GM19328 (cell line): ENCODE results near the gene FCN2.

Experiments used
- ATAC-seq: cut with Tn5 transposase; IDR thresholded peaks from one replicate; pipeline ENCODE4 v1.9.1; 2021; ENCODE audit warnings: mild to moderate bottlenecking, moderate library complexity; ENCODE audit not compliant: unreplicated experiment

The FCN2 gene

DNA sequence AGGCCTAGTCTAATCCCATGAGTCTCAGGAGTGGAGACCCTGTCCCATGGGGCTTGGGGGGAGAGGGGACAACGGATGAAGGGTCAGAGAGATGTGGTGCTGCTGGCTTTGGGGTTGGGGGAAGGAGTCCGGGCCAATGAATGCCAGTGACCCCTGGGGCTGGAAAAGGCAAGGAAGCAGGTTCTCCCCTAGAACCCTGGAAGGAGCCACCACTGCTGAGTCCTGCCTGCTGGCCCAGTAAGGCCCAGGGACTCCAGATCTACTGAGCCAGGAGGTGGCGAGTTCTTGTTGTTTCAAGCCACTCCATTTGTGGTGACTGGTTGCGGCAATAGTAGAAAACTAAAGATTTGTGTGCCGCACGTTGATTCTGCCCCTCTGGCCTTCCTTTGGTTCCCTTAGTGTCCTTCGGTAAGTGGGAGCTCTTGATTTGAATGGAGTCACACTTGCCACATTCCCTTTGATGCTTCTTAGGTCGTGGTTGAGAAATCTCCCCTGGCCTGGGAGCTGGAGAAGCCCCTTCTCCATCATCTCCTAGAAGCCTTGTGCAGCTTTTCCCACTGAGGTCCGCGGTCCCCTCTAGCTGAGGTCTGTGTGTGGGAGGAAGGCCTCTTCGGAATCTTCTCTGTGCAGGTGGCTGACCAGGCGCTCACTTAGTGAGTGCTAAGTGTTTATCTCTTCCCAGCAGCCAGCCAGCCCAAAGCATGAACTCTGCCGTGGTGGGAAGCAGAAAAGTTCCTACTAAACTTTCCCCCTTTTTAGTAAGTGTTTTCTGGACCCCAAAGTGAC lies 28.1 kb downstream of the FCN2 start:
- no peak for ATAC-seq

- ATAC-seq: no peak
These were observed 29.2 kb downstream of the FCN2 start for GRCh38 chr9:134909511-134910481.

- no peak for ATAC-seq
These were observed 31.7 kb downstream of the FCN2 start for GRCh38 chr9:134912126-134912840.

- no peak for ATAC-seq
These were observed 32.6 kb downstream of the FCN2 start for GRCh38 chr9:134913041-134913712.

DNA sequence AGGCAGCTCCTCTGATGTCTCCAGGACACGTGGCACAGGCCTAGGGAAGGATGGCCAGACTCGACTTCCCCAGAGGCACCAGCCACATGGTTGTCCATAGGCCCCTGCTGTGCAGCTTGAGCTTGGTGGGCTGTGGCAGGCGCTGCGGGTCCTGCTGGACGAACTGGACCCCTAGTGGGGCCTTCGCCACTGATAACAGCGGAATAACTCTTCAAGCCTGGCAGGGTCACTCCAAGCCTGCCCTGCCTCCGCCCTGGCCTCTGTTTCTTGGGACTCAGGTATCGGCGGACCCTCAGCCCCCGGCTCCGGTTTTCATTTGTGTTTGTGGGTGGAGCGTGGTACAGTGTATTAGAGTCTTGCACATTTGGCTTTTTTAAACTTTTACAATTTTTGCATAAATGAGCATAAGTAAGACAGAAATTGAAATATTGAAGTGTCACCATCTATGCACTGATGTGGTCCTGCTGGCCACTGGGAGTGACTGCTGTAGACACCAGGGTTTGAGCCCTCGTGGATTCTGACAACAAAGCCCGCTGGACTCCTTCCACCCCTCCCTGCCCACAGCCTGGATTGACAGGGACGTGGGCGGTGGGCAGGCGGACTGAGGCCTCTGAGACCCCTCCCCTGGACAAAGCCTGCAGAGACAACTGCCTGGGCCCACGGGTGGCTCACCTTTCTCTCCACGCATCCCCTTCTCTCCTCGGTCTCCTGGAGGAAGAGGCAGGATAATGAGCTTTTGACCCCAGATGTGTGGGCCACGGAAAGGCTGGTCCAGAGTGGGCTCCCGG lies 33.3 kb downstream of the FCN2 start:
- ATAC-seq: no peak

DNA sequence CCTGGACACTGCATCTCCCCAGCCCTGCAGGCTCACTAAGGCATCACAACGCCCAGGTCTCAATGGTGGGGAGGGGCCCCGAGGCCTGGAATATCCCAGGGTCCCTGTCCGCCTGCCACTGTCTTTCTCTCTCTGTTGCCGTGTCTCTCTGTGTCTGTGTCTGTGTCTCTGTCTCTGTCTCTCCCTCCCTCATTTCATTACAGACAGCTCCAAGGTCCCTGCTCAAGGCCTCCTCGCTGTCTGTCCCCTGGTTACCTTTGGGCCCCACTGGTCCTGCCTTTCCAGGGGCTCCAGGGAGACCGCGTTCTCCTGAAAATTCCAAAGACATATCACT lies 33.9 kb downstream of the FCN2 start:
- no peak for ATAC-seq

DNA sequence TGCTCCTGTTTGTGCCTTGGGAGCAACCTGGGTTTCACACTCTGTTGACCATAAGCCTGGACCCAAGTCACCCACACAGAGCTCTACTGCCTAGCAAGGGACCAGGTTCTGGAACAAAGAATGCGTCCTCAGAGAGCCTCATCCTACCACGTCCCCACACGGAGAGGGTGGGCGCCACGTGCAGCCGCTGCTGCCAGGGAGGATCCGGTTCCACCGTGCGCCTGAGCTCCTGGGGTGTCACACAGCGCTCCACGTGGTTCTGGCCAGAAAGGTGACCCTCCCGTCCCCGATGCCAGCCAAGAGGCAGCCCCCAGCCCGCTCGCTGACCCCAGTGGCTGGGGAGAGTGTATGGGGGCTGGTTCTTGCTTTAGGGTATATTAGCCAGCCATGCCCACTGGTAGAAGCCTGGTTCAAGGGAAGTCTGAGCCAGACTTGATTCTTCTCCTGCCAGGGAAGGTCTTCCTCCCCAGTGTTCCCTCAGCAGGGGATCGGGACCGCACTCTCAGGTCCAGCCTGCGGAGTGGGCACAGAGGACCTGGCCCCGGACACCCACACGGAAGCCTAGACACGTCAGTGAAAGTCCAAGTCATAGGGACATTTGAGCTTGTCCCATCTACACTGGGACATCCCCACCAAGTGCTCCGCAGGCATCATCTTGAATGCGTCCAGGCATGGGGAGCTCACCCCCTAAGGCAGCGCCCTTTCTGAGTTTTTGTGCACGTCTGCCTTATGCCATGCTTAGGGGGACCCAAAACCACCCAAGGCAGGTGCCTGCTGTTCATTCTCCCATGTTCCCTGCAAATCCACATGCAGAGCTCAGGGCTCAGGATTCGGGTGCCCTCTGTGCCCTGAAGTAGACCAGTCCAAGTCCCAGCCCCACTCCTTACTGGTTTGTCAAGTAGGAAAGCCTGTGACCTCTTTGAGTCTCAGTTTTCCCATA lies 34.7 kb downstream of the FCN2 start:
- no peak for ATAC-seq

DNA sequence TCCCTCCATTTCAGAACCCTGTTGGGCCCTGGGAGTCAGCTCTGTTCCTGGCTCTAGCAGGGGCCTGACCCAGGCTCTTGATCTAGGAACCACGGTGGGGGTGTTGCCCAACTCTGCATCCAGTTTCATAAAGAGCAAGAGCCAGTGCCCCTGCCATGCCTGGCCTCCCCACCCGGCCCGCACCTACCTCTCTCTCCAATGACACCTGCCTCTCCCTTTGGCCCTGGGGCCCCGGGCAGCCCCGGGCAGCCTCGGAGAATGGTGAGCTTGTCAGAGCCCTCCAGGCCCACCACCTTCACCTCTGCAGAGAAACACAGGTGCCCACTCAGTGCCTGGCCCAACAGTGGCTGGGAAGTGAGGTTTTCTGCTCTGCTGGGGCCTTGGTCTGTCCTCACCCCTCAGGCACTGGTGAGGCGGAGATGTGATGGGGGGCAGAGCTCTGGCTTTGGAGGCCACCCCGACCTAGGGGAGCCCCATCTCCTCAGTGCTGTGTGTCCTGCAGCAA lies 35.6 kb downstream of the FCN2 start:
- ATAC-seq: no peak

GRCh38 chr9:134917431-134918373 lies 37.1 kb downstream of the FCN2 start, which contains the start of gene FCN1:
Gene FCN1 (minus strand): TSS chr9:134917912. CDS start chr9:134917871, 41 bp downstream.
- ATAC-seq: no peak

- no peak for ATAC-seq
These were observed 38.0 kb downstream of the FCN2 start for GRCh38 chr9:134918646-134919045.

DNA sequence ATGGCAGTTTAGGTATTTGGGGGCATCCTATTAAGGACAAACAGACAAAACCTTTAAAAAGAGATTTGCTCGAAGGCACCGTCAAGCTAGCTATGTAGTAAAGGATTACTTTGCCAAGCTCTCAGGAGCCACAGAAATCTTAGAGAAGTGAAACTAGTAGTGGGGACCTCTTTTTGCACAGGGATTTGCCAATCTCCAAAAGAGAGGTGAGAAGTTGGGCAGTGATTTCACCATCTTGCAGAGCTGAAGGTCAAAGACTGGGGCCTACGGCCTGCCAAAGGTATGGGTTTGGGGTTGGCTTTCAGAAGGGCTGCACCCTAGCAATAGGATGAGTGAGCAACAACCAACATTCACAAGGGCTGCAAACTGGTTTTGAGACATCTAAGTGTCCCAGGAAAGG lies 38.7 kb downstream of the FCN2 start:
- no peak for ATAC-seq

DNA sequence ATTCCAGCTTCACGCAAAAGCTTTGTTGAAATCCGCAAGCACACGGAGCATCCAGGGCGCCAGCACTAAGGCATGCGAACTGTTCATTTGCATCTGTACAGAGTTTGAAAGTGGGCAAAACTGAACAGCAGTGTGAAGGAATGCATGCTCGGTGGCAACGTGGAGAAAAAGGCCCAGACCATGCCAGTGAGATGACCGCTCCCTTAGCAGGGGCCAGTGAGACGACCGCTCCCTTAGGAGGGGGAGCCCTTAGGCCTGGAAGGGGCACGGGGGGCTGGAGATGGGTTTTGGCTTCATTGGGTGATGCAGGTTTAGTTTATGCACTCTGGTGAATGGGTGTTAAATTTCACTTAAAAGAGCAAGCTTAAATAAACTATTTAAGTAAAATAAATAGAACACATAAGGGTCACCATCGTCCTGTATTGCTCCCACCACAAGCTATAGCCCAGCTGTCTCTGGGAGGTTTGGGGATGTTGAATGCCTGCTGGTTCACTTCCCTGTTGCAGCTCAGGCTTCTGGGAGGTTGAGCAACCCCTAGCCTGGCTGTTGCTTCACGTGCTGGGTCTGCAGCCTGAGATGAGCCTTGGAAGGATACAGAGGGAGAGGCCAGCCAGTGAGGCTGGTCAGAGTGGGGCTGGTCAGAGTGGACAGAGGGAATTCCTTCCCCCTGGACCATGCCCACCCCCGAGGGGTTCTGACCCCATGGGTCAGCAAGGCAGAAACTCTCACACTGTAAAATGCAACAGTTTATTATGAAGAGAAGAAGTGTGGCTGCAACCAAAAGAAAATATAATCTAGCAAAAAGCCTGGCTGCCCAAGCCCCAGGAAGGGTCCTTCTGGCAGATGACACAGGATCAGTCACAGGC lies 41.7 kb downstream of the FCN2 start:
- no peak for ATAC-seq

GRCh38 chr9:134922932-134923240 lies 42.3 kb downstream of the FCN2 start:
- ATAC-seq: no peak

DNA sequence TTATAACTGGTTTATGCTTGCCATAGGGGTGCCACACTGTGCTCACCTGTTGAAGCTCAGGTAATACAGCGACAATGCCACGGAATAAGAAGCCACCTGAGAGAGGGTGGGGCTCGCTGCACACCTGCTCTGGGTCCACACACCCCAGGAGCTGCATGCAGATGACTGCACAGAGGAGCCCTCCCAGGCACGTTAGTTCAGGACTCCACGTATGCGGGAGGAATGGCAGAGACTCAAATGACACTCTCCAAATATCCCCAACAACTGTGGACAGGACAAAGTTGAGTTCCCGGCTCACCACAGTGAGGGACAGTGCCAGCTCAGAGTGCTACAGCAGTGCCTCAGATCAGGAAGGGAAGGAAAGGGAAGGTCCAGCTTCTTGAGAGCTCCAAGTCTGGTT lies 42.9 kb downstream of the FCN2 start:
- ATAC-seq: no peak

DNA sequence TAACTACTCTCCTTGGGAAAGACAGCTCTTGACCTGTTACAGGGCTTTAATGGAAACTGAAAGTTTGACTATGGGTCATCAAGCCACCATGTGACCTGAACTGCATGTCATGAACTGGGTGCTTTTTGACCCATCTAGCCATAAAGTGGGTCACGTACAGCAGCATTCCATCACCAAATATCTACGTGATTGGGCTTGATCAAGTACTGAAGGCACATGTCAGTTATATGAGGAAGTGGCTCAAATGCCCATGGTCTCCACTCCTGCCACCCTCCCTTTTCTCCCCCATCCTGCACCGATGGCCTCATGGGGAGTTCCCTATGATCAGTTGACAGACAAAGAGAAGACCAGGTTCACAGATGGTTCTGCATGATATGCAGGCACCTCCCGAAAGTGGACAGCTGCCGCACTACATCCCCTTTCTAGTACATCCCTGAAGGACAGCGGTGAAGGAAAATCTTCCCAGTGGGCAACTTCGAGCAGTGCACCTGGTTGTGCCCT lies 44.5 kb downstream of the FCN2 start:
- ATAC-seq: no peak

GRCh38 chr9:134928436-134929192 lies 48.0 kb downstream of the FCN2 start:
- no peak for ATAC-seq
